Lung microvascular endothelial cell (primary cell): ENCODE results near the gene NEDD8. TPM values are rescaled to one million over a fixed set of nuclear protein-coding genes. Genes with fewer than 3 reads are reported as not detected.

ENCODE experiments used
- DNase-seq, 2 donors: peaks; one replicate each; pipeline versions ENCODE4 v3.0.0 to v3.0.0-alpha.2; 2010; ENCODE audit warnings: low read depth in 2 of 2
- total RNA-seq: library from RNA; depleted of rRNA; stranded (reverse); fragments of >200 nt; gene quantifications from 2 replicates; pipeline ENCODE4 v1.2.1, GENCODE V29; 2014

The NEDD8 gene
- 193 and 210 TPM in 2 replicates for total RNA-seq

GRCh38 chr14:24232121-24232644 lies at the start of gene NEDD8:
Gene NEDD8 (minus strand): TSS chr14:24232367. CDS start chr14:24232267, 100 bp downstream.
- peak; percentile 96 to 97 for DNase-seq

- DNase-seq: no peak
Measured at GRCh38 chr14:24281636-24282035, 49.5 kb upstream of the NEDD8 start.

GRCh38 chr14:24280797-24281460 lies 48.8 kb upstream of the NEDD8 start:
- no peak for DNase-seq

GRCh38 chr14:24279301-24280186 lies 47.4 kb upstream of the NEDD8 start:
- DNase-seq: peak; percentile 12

GRCh38 chr14:24278424-24278823 lies 46.3 kb upstream of the NEDD8 start:
- DNase-seq: no peak

- DNase-seq: no peak
Measured at GRCh38 chr14:24277606-24278321, 45.6 kb upstream of the NEDD8 start.

GRCh38 chr14:24277071-24277470 lies 44.9 kb upstream of the NEDD8 start:
- DNase-seq: no peak

- no peak for DNase-seq
Measured at GRCh38 chr14:24274101-24274543, 42.0 kb upstream of the NEDD8 start.

- DNase-seq: peak in 1 of 2 donors; percentile 12
Measured at GRCh38 chr14:24273422-24273998, 41.3 kb upstream of the NEDD8 start.

- no peak for DNase-seq
Measured at GRCh38 chr14:24272467-24272866, 40.3 kb upstream of the NEDD8 start.

GRCh38 chr14:24271834-24272263 lies 39.7 kb upstream of the NEDD8 start:
- DNase-seq: no peak

GRCh38 chr14:24271134-24271833 lies 39.1 kb upstream of the NEDD8 start, which contains the start of gene RABGGTA:
Gene RABGGTA (minus strand): TSS chr14:24271597. CDS start chr14:24271115, 482 bp downstream.
- peak; percentile 91 to 95 for DNase-seq

GRCh38 chr14:24270537-24271133 lies 38.5 kb upstream of the NEDD8 start:
- no peak for DNase-seq

GRCh38 chr14:24269910-24270536 lies 37.9 kb upstream of the NEDD8 start:
- DNase-seq: no peak

- DNase-seq: no peak
Measured at GRCh38 chr14:24269368-24269767, 37.2 kb upstream of the NEDD8 start.

- DNase-seq: no peak
Measured at GRCh38 chr14:24268225-24268624, 36.1 kb upstream of the NEDD8 start.

GRCh38 chr14:24267516-24267915 lies 35.3 kb upstream of the NEDD8 start:
- DNase-seq: no peak

GRCh38 chr14:24266344-24267244 lies 34.4 kb upstream of the NEDD8 start:
- no peak for DNase-seq

- DNase-seq: no peak
Measured at GRCh38 chr14:24264298-24264697, 32.1 kb upstream of the NEDD8 start.
